ENCODE measurements around the gene RFX2.

Gene RFX2

DNA sequence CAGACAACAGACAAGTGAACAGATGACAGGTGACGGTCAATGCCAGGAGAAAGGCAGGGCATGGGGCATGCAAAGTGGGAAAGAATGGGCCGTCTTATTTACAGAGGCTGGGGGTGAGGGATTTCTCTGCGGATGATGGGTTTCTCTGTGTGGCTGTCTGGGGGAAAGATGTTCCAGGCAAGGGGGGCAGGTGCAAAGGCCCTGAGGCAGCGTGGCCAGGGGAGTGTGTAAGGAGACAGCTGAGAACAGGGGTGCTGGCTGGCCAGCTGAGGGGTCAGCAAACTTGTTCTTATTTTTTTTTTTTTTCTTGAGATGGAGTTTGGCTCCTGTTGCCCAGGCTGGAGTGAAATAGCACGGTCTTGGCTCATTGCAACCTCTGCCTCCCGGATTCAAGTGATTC is 110.6 kb downstream of the RFX2 start:
- TF ChIP-seq ZFX (IDR thresholded peaks at IDR 0.05; ENCODE audit: borderline replicate concordance), result no peak
- TF ChIP-seq, protein P1, sequence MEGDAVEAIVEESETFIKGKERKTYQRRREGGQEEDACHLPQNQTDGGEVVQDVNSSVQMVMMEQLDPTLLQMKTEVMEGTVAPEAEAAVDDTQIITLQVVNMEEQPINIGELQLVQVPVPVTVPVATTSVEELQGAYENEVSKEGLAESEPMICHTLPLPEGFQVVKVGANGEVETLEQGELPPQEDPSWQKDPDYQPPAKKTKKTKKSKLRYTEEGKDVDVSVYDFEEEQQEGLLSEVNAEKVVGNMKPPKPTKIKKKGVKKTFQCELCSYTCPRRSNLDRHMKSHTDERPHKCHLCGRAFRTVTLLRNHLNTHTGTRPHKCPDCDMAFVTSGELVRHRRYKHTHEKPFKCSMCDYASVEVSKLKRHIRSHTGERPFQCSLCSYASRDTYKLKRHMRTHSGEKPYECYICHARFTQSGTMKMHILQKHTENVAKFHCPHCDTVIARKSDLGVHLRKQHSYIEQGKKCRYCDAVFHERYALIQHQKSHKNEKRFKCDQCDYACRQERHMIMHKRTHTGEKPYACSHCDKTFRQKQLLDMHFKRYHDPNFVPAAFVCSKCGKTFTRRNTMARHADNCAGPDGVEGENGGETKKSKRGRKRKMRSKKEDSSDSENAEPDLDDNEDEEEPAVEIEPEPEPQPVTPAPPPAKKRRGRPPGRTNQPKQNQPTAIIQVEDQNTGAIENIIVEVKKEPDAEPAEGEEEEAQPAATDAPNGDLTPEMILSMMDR (IDR thresholded peaks at IDR 0.05), result no peak

DNA sequence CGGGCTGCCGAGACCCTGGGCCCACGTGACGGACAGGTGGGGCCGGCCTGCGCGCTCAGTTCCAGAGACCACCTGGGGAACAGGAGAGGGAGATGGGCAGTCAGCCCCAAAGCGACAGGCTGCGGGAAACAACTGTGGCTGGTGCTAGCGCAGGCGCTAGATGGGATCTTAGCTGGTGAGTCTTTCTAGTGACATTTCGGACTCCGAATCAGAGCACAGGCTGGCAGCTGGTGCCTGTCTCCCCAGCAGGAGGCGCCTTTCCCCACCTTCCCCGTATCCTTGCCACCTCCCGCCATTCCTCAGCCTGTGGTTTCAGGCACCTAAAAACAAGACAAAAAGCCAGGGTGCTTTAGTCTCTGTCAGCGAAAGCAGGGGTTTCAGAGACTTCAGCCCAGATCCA is 112.9 kb downstream of the RFX2 start:
- no peak overlapping the region for H3K27ac ChIP-seq
- TF ChIP-seq, protein P1 (IDR thresholded peaks at IDR 0.05), result peak; percentile 72
- TF ChIP-seq ZFX (IDR thresholded peaks at IDR 0.05; ENCODE audit: borderline replicate concordance), result no peak

More for the DNA sequence above, 110.6 kb downstream of the RFX2 start:
- no peak overlapping the region for H3K27ac ChIP-seq

DNA sequence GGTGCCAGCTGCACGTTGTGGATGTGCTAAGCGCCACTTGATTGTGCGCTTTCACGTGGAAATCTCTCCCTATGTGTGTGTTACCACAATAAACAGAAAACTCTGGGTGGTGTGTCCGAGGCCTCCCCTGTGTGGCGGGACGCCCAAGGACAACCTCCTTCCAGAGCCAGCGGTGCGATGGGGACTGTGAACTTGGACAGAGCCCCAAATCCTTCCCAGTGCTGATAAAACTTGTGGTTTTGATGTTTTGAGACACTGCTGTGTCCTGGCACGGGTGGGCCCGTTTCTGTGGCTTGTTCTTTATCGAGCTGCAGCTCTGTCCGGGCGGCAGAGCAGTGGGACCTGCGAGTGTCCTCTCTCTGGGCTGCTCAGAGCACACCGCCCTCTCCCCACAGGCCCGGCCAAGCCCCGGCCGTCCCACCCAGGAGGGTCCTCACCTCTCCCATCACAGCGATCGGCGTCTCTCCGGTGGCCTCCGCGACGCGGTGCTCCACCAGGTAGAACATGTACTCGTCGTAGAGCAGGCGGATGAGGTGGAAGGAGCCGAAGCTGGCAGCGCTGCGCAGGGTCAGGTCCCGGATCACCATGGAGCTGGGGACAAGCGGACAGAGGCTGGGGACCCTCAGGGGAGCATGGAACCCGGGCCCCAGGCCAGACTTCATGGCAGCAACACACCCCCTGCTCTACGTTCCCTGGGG is 113.5 kb downstream of the RFX2 start:
- TF ChIP-seq ZFX (IDR thresholded peaks at IDR 0.05; ENCODE audit: borderline replicate concordance), result no peak
- TF ChIP-seq, protein P1 (IDR thresholded peaks at IDR 0.05), result no peak
- no peak overlapping the region for H3K27ac ChIP-seq

DNA sequence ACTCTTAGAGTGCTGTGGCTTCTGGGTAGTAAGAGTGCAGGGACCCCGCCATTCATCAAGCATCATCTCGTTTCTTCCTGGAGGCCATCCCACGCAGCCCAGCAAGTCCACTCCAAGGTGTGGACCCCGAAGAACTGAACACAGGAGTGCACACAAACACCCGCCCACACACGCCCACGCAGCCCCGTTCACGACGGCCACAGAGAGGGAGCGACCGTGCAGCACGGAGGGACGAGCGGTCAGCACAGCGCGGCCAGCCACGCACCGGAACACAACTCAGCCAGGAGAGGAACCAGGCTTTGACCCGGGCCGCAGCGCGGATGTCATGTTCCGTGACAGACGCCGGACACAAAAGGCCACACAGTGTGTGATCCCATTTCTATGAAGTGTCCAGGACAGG is 114.2 kb downstream of the RFX2 start:
- TF ChIP-seq, protein P1 (IDR thresholded peaks at IDR 0.05), result no peak
- TF ChIP-seq ZFX (IDR thresholded peaks at IDR 0.05; ENCODE audit: borderline replicate concordance), result no peak
- H3K27ac ChIP-seq, result no peak overlapping the region

DNA sequence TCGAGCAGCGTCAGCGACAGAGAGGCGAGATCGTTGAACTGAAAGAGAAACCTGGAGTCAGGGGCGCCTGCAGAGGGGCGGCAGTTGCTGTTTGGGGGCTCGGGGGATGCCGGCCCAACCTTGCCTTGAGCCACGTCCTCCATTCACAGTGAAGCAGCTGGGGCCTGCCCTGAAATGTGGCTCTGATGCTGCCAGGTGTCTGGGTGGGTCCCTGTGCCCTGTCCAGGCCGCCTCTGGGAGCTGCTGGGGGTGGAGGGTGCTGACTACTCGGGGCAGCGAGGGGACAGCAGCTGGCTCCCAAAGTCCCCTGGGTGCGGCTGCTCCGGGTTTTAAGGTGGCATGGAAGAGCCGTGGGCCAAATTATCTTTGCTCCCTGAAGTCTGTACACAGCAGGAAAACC is 114.7 kb downstream of the RFX2 start:
- TF ChIP-seq, protein P1 (IDR thresholded peaks at IDR 0.05), result no peak
- TF ChIP-seq ZFX (IDR thresholded peaks at IDR 0.05; ENCODE audit: borderline replicate concordance), result no peak
- no peak overlapping the region for H3K27ac ChIP-seq

DNA sequence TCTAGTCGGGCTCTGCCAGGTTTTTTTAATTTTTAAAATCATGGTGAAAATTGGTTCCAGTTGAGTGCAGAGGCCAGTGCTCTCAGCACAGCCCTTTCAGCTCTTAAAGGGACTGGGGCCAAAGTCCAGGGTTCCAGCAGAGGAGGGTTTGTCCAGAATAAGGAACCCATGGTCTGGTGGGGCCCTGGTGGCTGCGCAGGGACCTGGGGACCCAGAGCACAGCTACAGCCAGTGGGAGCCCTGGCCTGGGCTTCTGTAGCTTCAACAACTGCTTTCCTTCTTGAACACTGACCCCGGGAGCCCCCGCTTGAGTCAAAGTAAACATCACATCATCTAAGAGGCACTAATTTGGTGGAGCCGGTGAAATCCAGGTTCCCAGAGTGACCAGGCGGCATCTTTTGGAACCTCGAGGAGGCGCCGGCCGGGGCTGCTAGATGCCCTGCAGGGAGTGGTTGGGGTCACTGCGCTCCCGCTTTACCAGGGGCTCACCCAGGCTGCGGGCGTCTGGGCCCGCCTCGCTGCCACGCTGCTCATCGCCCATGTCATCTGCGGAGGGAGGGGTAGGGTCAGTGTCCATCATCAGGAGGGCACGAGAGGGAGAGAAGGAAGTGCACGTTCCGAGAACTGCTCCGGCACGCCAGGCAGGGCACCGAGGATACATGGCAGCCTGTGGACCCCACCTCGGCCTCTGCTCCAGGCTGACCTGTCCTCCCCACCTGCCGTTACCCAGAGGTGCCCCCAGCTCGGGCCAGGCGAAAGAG is 115.7 kb downstream of the RFX2 start:
- TF ChIP-seq, protein P1 (IDR thresholded peaks at IDR 0.05), result no peak
- TF ChIP-seq ZFX (IDR thresholded peaks at IDR 0.05; ENCODE audit: borderline replicate concordance), result no peak
- H3K27ac ChIP-seq, result no peak overlapping the region

Data from 22Rv1 (cell line).